Gastrocnemius medialis (tissue), 4 donors: ENCODE data around the gene TSC22D4. TPM values are rescaled to one million over a fixed set of nuclear protein-coding genes. Genes with fewer than 3 reads are reported as not detected.

Experiments used
- ATAC-seq, 2 donors: fragments of 150-250 bp; one replicate each; pipeline ENCODE4 v1.9.1; 2016
- DNase-seq, 2 donors: peaks; one replicate each; pipeline ENCODE4 v3.0.0-alpha.2; 2019
- H3K27ac ChIP-seq, 4 donors: fragments of 200-600 bp; sonication (generic); 1 replicate in 1 of 4; 2 replicates in 3 of 4; pipeline ENCODE4 v1.5.1; 2016 to 2018; ENCODE audit warnings: mild to moderate bottlenecking in 2 of 4, moderate library complexity in 1 of 4
- H3K27me3 ChIP-seq, 3 donors: fragments of 200-600 bp; sonication (generic) in 2 of 3; 1 replicate in 1 of 3; 2 replicates in 2 of 3; pipeline versions ENCODE4 v1.5.1 to v1.6.0; 2016 to 2019; ENCODE audit warnings: mild to moderate bottlenecking in 1 of 3, moderate library complexity in 1 of 3
- H3K36me3 ChIP-seq, 2 donors: fragments of 200-600 bp; sonication (generic) in 1 of 2; one replicate each; pipeline ENCODE4 v1.5.1; 2017 to 2018
- H3K4me1 ChIP-seq, 2 donors: fragments of 200-600 bp; sonication (generic) in 1 of 2; one replicate each; pipeline ENCODE4 v1.5.1; 2016 to 2017; ENCODE audit warnings: mild to moderate bottlenecking in 2 of 2
- H3K4me3 ChIP-seq, 4 donors: fragments of 200-600 bp; sonication (generic) in 3 of 4; 1 replicate in 1 of 4; 2 replicates in 3 of 4; pipeline ENCODE4 v1.5.1; 2016 to 2019; ENCODE audit warnings: mild to moderate bottlenecking in 2 of 4
- H3K9me3 ChIP-seq, 3 donors: fragments of 200-600 bp; sonication (generic) in 2 of 3; 1 replicate in 1 of 3; 2 replicates in 2 of 3; pipeline ENCODE4 v1.5.1; 2016 to 2019
- POLR2A ChIP-seq, 2 donors: fragments of 450-650 bp; IDR thresholded peaks; one replicate each; pipeline ENCODE4 v1.6.1; 2017; ENCODE audit warnings: antibody characterized with exemption in 2 of 2, mild to moderate bottlenecking in 2 of 2, moderate library complexity in 2 of 2
- in situ Hi-C, 4 donors: fragments of 200-750 bp; cut with MboI; loops; one replicate each; pipeline versions ENCODE4 v1.15.0 to v1.8.0; 2017; ENCODE audit warnings: low sequenced_read_pairs in 4 of 4
- intact Hi-C: fragments of 100-400 bp; cut with DNase I; formaldehyde crosslinking; loops from one replicate; pipeline ENCODE4 v1.15.1; 2023; ENCODE audit warnings: low total_unique reads
- total RNA-seq, 4 donors: library from RNA; depleted of rRNA; stranded (reverse); fragments of >200 nt; gene quantifications; one replicate each; pipeline versions ENCODE4 v1.1.0 to v1.2.3, GENCODE V29; 2016
- TF ChIP-seq, protein P1 (sequence below), 5 experiments: fragments of 450-650 bp in 3 of 5; fragments of 200-600 bp in 2 of 5; sonication (generic) in 2 of 5; IDR thresholded peaks in 4 of 5; conservative IDR thresholded peaks in 1 of 5; 1 replicate in 4 of 5; 2 replicates in 1 of 5; pipeline ENCODE4 v1.5.1; 2016 to 2019; ENCODE audit warnings: antibody characterized with exemption in 5 of 5, mild to moderate bottlenecking in 3 of 5, moderate library complexity in 3 of 5

TSC22D4 gene
- total RNA-seq, 4 donors from 2014 or later: 14.3 to 25.5 (median 21.2) TPM

DNA sequence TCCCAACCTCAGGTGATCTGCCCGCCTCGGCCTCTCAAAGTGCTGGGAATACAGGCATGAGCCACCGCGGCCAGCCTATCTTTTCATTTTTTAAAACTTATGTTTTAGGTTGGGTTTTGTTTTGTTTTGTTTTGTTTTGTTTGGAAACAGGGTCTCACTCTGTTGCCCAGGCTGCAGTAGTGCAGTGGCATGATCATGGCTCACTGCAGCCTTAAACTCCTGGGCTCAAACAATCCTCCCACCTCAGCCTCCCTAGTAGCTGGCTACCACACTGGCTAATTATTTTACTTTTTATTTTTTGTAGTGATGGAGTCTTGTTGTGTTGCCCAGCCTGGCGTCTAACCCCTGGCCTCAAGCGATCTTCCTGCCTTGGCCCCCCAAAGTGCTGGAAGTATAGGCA lies 40.6 kb upstream of the TSC22D4 start:
- intact Hi-C loops: no loop called here
- H3K36me3 ChIP-seq: no peaks in the 10 kb centered on the region
- ATAC-seq: no peak
- H3K27ac ChIP-seq: no peak overlapping the region
- H3K9me3 ChIP-seq: no peaks in the 10 kb centered on the region
- in situ Hi-C loops: no loop called here
- H3K4me1 ChIP-seq: no peaks in the 10 kb centered on the region
- no peaks in the 10 kb centered on the region for H3K27me3 ChIP-seq
- H3K4me3 ChIP-seq: no peak overlapping the region
- TF ChIP-seq, protein P1, sequence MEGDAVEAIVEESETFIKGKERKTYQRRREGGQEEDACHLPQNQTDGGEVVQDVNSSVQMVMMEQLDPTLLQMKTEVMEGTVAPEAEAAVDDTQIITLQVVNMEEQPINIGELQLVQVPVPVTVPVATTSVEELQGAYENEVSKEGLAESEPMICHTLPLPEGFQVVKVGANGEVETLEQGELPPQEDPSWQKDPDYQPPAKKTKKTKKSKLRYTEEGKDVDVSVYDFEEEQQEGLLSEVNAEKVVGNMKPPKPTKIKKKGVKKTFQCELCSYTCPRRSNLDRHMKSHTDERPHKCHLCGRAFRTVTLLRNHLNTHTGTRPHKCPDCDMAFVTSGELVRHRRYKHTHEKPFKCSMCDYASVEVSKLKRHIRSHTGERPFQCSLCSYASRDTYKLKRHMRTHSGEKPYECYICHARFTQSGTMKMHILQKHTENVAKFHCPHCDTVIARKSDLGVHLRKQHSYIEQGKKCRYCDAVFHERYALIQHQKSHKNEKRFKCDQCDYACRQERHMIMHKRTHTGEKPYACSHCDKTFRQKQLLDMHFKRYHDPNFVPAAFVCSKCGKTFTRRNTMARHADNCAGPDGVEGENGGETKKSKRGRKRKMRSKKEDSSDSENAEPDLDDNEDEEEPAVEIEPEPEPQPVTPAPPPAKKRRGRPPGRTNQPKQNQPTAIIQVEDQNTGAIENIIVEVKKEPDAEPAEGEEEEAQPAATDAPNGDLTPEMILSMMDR (IDR thresholded peaks at IDR 0.05 in 4 of 5, conservative IDR thresholded peaks at IDR 0.05 in 1 of 5): no peak
- no peak for TF ChIP-seq POLR2A (IDR thresholded peaks at IDR 0.05)
- DNase-seq: no peak

DNA sequence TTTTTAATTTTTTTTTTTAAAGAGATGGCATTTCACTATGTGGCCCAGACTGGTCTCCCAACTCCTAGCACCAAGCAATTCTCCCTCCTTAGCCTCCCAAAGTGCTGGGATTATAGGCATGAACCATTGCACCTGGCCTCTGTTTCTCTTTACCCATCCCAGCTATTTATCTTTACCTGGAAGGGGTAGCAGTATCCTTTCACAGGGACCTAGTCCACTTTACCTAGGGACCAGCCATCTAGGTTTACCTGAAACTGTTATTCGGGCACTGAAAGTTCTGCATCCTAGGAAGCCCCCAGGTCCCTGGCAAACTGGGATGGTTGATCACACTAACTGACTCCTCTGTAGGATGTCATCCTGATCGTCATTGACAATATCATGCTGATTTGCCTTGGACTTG lies 38.3 kb upstream of the TSC22D4 start:
- in situ Hi-C loops (no loop called here), intact Hi-C loops (no loop called here)
- TF ChIP-seq, protein P1 (IDR thresholded peaks at IDR 0.05 in 4 of 5, conservative IDR thresholded peaks at IDR 0.05 in 1 of 5): no peak
- no peak for TF ChIP-seq POLR2A (IDR thresholded peaks at IDR 0.05)
- no peaks in the 10 kb centered on the region for H3K36me3 ChIP-seq
- DNase-seq (no peak), ATAC-seq (no peak)
- H3K4me3 ChIP-seq: no peak overlapping the region
- no peaks in the 10 kb centered on the region for H3K4me1 ChIP-seq
- H3K27ac ChIP-seq: no peak overlapping the region
- H3K9me3 ChIP-seq: no peaks in the 10 kb centered on the region
- H3K27me3 ChIP-seq: no peaks in the 10 kb centered on the region

DNA sequence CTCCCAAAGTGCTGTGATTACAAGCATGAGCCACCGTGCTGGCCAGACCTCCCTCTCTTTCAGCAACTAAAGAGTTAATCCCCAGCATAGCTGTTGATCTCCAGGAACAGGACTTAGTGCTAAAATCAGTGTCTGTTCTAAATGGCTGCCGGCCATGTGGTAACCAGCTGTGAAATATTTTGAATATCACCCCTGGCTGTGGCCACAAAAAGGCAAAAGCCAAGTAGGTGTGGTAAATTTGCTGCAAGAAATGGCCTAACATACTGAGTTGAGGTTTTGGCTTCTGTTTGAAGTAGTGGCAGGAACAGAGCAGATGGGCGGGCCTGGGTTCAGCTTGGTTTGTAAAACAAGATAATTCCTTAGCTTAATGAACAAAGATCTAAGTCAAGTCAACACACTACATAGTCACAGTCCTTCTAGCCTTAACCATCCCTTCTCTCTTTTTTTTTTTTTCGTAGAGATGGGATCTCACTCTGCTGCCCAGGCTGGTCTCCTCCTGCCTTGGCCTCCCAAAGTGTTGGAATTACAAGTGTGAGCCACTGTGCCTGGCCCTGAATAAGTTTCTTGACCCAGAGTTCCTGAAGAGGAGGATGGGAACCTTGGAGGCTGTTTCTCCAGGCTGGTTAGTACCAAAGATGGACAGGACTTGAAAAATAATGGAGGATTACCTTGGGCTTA lies 37.3 kb upstream of the TSC22D4 start:
- peak; percentile 69 to 74 for ATAC-seq

DNA sequence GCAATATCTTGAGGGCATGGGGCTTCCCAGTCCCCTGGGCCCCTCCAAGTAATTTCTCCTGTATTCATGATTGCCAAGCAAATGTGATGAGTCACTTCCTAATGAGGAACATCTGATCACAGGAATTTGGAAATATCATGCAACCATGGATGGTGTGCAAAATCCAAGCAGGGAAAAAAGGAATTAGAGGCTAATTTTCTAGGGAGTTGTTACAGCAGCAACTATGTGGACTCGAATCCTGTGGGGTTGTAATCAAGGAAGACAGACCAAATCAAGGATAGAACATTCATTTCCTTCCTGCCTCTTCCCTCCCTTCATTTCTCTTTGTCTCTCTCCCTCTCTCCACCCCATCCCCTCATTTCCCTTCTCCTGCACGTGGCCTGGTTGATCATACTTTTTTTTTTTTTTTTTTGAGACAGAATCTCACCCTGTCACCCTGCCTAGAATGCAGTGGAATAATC lies 36.1 kb upstream of the TSC22D4 start:
- intact Hi-C loops: no loop called here
- no peak overlapping the region for H3K4me3 ChIP-seq

More for the DNA sequence above, 37.3 kb upstream of the TSC22D4 start:
- Histone ChIP-seq H3K4me1 (no peaks in the 10 kb centered on the region), H3K36me3 (no peaks in the 10 kb centered on the region), H3K4me3 (no peak overlapping the region), H3K9me3 (no peaks in the 10 kb centered on the region), H3K27me3 (no peaks in the 10 kb centered on the region), H3K27ac (no peak overlapping the region)
- TF ChIP-seq POLR2A (IDR thresholded peaks at IDR 0.05): no peak
- TF ChIP-seq, protein P1 (IDR thresholded peaks at IDR 0.05 in 4 of 5, conservative IDR thresholded peaks at IDR 0.05 in 1 of 5): no peak
- in situ Hi-C loops (no loop called here), intact Hi-C loops (no loop called here)
- DNase-seq: peak; percentile 20 to 47

More for the DNA sequence above, 36.1 kb upstream of the TSC22D4 start:
- no peaks in the 10 kb centered on the region for H3K27me3 ChIP-seq
- H3K4me1 ChIP-seq: no peaks in the 10 kb centered on the region
- no peak overlapping the region for H3K27ac ChIP-seq
- no peaks in the 10 kb centered on the region for H3K36me3 ChIP-seq
- no peak for TF ChIP-seq POLR2A (IDR thresholded peaks at IDR 0.05)
- TF ChIP-seq, protein P1 (IDR thresholded peaks at IDR 0.05 in 4 of 5, conservative IDR thresholded peaks at IDR 0.05 in 1 of 5): no peak
- no peaks in the 10 kb centered on the region for H3K9me3 ChIP-seq
- in situ Hi-C loops: no loop called here
- ATAC-seq (peak; percentile 36 to 54), DNase-seq (no peak)
